ENCODE results near the gene UNC5A. TPM values are rescaled to one million over a fixed set of nuclear protein-coding genes. Genes with fewer than 3 reads are reported as not detected.

Gene UNC5A
- total RNA-seq, 6 experiments from 2014 or later = not detected

GRCh38 chr5:176904276-176904675, 93.9 kb downstream of the UNC5A start:
- H3K36me3 ChIP-seq = peaks cover 0 to 54% (median 21%) of the 10 kb centered on the region in 4 donors
- H3K9me3 ChIP-seq = no peaks in the 10 kb centered on the region
- intact Hi-C loops (cut with DNase I) = no loop called here
- H3K4me1 ChIP-seq = no peaks in the 10 kb centered on the region
- TF ChIP-seq POLR2A (IDR thresholded peaks at IDR 0.05) (no peak), CTCF (IDR thresholded peaks at IDR 0.05) (no peak)
- no peak for ATAC-seq
- whole genome bisulfite sequencing (ENCODE audit: insufficient coverage, low coverage, low lambda C conversion rate, missing lambda C conversion rate) = 93% methylated on average over 3 of the region's 3 CpGs
- H3K27ac ChIP-seq = no peak overlapping the region
- H3K27me3 ChIP-seq = no peaks in the 10 kb centered on the region
- H3K4me3 ChIP-seq = no peak overlapping the region
- DNase-seq = no peak

- Histone ChIP-seq H3K27me3 (no peaks in the 10 kb centered on the region), H3K4me3 (no peak overlapping the region), H3K4me1 (no peaks in the 10 kb centered on the region), H3K36me3 (peaks cover 0 to 54% (median 24%) of the 10 kb centered on the region in 4 donors), H3K27ac (no peak overlapping the region), H3K9me3 (no peaks in the 10 kb centered on the region)
- WGBS (ENCODE audit: insufficient coverage, low coverage, low lambda C conversion rate, missing lambda C conversion rate) = 100% methylated on average over 1 of the region's 1 CpG
- TF ChIP-seq POLR2A (IDR thresholded peaks at IDR 0.05) (no peak), CTCF (IDR thresholded peaks at IDR 0.05) (no peak)
- ATAC-seq (no peak), DNase-seq (no peak)
- intact Hi-C loops (cut with DNase I) = no loop called here
Measured at GRCh38 chr5:176906126-176906525, 95.8 kb downstream of the UNC5A start.

DNA sequence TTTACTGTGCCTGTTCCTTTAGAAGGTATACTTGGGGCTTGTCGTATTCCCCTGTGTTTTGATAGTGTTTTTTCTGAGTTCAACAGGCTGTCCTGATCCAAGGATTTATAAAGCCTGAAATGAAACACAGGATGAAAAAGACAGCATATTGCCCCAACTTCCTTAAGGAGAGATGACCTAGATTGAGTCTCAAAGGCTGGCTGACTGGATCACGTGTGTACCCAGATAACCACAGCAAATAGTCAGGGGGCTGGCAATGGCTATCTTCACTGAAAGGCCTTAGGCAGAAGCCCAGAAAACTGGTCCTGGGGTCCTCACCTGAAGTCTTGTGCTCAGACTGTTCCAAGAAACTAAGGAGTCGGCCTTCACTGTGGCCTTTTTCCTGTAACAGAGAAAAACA, 96.4 kb downstream of the UNC5A start:
- DNase-seq = no peak
- no peak for ATAC-seq
- Histone ChIP-seq H3K9me3 (no peaks in the 10 kb centered on the region), H3K4me1 (no peaks in the 10 kb centered on the region), H3K36me3 (peaks cover 0 to 54% (median 24%) of the 10 kb centered on the region in 4 donors), H3K27me3 (no peaks in the 10 kb centered on the region), H3K4me3 (no peak overlapping the region), H3K27ac (no peak overlapping the region)
- no peak for TF ChIP-seq POLR2A (IDR thresholded peaks at IDR 0.05)
- no peak for TF ChIP-seq CTCF (IDR thresholded peaks at IDR 0.05)
- WGBS (ENCODE audit: insufficient coverage, low coverage, low lambda C conversion rate, missing lambda C conversion rate) = 64% methylated on average over 2 of the region's 3 CpGs
- intact Hi-C loops (cut with DNase I) = no loop called here

DNA sequence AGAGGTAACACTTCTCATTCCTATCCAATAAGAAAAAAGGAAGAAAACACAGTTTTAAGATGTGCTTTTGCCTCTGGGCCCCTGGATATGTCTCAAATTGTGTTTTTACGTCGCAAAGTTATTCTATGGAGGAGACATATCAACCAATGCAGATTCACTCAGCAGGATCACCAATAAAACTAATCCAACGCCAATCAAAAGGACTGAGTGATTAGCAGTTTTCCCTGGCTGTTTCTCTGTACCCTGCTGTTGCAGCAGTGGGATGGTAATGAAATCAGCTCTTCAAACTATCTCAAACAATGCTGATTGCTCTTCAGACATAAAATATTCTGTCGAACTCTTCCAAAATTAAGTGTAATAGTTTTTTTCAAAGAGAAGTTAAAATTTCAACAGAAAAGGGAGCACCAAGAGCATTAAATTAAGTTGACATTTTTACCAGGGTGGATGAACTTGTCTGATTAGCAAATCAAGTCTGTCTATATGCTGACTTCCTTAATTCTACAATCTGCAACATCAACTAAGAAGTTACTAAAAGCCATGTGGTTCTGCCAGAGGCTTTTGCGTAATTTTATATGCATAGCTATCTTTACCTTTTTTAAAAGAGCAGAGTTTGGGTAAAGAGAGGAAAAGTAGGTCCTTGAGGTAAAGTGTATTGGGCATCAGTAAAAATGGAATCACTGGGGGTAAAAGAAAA, 98.5 kb downstream of the UNC5A start:
- Histone ChIP-seq H3K27me3 (no peaks in the 10 kb centered on the region), H3K36me3 (peaks cover 0 to 51% (median 23%) of the 10 kb centered on the region in 4 donors), H3K4me1 (no peaks in the 10 kb centered on the region), H3K9me3 (no peaks in the 10 kb centered on the region), H3K27ac (no peak overlapping the region), H3K4me3 (no peak overlapping the region)
- ATAC-seq = peak in 1 of 4 donors; percentile 27
- TF ChIP-seq POLR2A (IDR thresholded peaks at IDR 0.05) (no peak), CTCF (IDR thresholded peaks at IDR 0.05) (no peak)
- 91% methylated on average over 5 of the region's 5 CpGs for WGBS (ENCODE audit: insufficient coverage, low coverage, low lambda C conversion rate, missing lambda C conversion rate)
- DNase-seq = no peak
- intact Hi-C loops (cut with DNase I) = no loop called here
